Activated CD4-positive, alpha-beta T cell treated with anti-CD3 and anti-CD28 coated beads, Interleukin-2, amount 50 U/mL, for 24 hours (primary cell): Measurements from ENCODE around the gene RAD51C.
"Not testable (repeated sequence)": the region's sequence is repeated elsewhere in the genome, so short reads cannot be mapped to it uniquely, and the experiment has no call there.

Source experiments
- DNase-seq, 2 donors: peaks; one replicate each; pipeline ENCODE4 v3.0.0-alpha.2; 2020; ENCODE audit warnings: low read depth in 1 of 2, low spot score in 1 of 2

Gene RAD51C

GRCh38 chr17:58684003-58684402 is 8.4 kb upstream of the RAD51C start:
- no peak for DNase-seq

GRCh38 chr17:58684462-58684861 is 7.9 kb upstream of the RAD51C start:
- not testable (repeated sequence) for DNase-seq

GRCh38 chr17:58686980-58687379 is 5.4 kb upstream of the RAD51C start:
- DNase-seq: no peak

GRCh38 chr17:58688521-58688920 is 3.9 kb upstream of the RAD51C start:
- no peak for DNase-seq

- not testable (repeated sequence) for DNase-seq
Observed at GRCh38 chr17:58690033-58690432, 2.4 kb upstream of the RAD51C start.

- no peak for DNase-seq
Observed at GRCh38 chr17:58691701-58692238, 632 bp upstream of the RAD51C start, which contains the start of gene TEX14. Gene TEX14, minus strand, starts transcription at chr17:58692045. Its CDS starts 40,044 bp downstream, at chr17:58652001.

- no peak for DNase-seq
Observed at GRCh38 chr17:58693208-58693607, 806 bp downstream of the RAD51C start.

GRCh38 chr17:58693751-58694150 is 1.3 kb downstream of the RAD51C start:
- DNase-seq: no peak

GRCh38 chr17:58694302-58694701 is 1.9 kb downstream of the RAD51C start:
- no peak for DNase-seq

- DNase-seq: no peak
Observed at GRCh38 chr17:58694826-58695225, 2.4 kb downstream of the RAD51C start.

- no peak for DNase-seq
Observed at GRCh38 chr17:58699771-58700170, 7.4 kb downstream of the RAD51C start.

GRCh38 chr17:58702045-58702476 is 9.7 kb downstream of the RAD51C start:
- DNase-seq: no peak

- DNase-seq: no peak
Observed at GRCh38 chr17:58702708-58703107, 10.3 kb downstream of the RAD51C start.

GRCh38 chr17:58703137-58703915 is 10.9 kb downstream of the RAD51C start:
- no peak for DNase-seq

- no peak for DNase-seq
Observed at GRCh38 chr17:58703916-58704286, 11.5 kb downstream of the RAD51C start.

GRCh38 chr17:58706351-58707140 is 14.1 kb downstream of the RAD51C start:
- DNase-seq: no peak

GRCh38 chr17:58710948-58711552 is 18.6 kb downstream of the RAD51C start:
- DNase-seq: peak in 1 of 2 donors; percentile 41

GRCh38 chr17:58722274-58722673 is 29.9 kb downstream of the RAD51C start:
- DNase-seq: no peak

GRCh38 chr17:58722696-58723095 is 30.3 kb downstream of the RAD51C start:
- no peak for DNase-seq

- DNase-seq: no peak
Observed at GRCh38 chr17:58728798-58729197, 36.4 kb downstream of the RAD51C start.

GRCh38 chr17:58730937-58731336 is 38.5 kb downstream of the RAD51C start:
- DNase-seq: no peak

GRCh38 chr17:58734040-58734439 is 41.6 kb downstream of the RAD51C start:
- DNase-seq: no peak
